ENCODE results near the gene GPT2.

GPT2 gene, protein sequence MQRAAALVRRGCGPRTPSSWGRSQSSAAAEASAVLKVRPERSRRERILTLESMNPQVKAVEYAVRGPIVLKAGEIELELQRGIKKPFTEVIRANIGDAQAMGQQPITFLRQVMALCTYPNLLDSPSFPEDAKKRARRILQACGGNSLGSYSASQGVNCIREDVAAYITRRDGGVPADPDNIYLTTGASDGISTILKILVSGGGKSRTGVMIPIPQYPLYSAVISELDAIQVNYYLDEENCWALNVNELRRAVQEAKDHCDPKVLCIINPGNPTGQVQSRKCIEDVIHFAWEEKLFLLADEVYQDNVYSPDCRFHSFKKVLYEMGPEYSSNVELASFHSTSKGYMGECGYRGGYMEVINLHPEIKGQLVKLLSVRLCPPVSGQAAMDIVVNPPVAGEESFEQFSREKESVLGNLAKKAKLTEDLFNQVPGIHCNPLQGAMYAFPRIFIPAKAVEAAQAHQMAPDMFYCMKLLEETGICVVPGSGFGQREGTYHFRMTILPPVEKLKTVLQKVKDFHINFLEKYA

GRCh38 chr16:46883690-46884512 lies at the start of gene GPT2:
Gene GPT2 (plus strand): TSS chr16:46884362. CDS start chr16:46884716, 354 bp downstream.
- peak; percentile 76 to 82 for DNase-seq

GRCh38 chr16:46836534-46837530 lies 47.3 kb upstream of the GPT2 start:
- no peak for DNase-seq

DNA sequence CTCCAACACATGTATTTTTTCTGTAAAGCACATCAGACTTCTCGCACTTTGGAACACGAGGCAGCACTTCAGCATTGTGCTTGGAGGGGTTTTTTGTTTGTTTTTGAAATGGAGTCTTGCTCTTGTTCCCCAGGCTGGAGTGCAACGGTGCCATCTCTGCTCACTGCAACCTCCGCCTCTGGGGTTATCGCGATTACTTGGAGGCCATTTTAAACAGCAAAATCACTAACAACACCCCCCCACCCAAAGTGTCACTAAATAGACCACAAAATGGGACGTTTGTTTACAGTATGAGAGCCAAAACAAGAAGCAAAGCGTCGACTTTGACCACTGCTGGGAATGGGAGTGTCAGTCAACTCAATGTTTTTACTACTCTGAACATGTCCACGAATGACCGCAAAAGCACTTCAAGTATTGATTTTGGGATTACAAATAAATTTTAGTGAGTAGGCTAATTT lies 44.1 kb upstream of the GPT2 start:
- DNase-seq = no peak

- DNase-seq = no peak
Observed at GRCh38 chr16:46842192-46842895, 41.8 kb upstream of the GPT2 start.

- no peak for DNase-seq
Observed at GRCh38 chr16:46843898-46844642, 40.1 kb upstream of the GPT2 start.

DNA sequence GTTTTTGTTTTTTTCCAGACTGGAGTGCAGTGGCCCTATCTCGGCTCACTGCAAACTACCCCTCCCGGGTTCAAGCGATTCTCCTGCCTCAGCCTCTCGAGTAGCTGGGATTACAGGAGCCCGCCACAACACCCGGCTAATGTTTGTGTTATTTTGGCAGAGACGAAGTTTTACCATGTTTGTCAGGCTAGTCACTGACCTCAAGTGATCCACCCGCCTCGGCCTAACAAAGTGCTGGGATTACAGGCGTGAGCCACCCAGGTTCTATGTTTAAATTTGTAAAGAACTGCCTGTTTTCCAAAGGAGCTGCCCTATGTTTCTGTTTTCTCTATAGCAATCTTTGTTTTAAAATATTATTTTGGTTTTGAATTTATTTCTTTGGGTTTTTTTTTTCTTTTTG lies 39.4 kb upstream of the GPT2 start:
- no peak for DNase-seq

DNA sequence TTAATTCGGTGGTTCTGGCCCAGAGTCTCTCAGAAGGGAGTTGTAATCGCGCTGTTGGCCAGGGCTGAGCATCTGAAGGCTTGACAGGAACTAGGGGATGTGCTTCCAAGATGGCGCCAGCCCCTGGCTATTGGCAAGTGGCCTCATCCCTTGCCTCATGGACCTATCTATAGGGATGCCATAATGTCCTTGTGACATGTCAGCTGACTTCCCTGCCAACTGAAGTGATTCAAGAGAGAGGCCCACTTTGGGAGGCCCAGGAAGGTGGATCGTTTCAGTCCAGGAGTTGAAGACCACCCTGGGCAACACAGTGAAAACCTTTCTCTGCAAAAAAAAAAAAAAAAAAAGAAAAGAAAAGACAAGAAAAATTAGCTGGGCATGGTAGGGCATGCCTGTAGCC lies 38.2 kb upstream of the GPT2 start:
- DNase-seq = no peak

- no peak for DNase-seq
Observed at GRCh38 chr16:46848768-46849764, 35.1 kb upstream of the GPT2 start.

GRCh38 chr16:46850619-46851555 lies 33.3 kb upstream of the GPT2 start:
- DNase-seq = no peak

- no peak for DNase-seq
Observed at GRCh38 chr16:46852130-46852529, 32.0 kb upstream of the GPT2 start.

- DNase-seq = peak; percentile 58 to 67
Observed at GRCh38 chr16:46853713-46854443, 30.3 kb upstream of the GPT2 start.

DNA sequence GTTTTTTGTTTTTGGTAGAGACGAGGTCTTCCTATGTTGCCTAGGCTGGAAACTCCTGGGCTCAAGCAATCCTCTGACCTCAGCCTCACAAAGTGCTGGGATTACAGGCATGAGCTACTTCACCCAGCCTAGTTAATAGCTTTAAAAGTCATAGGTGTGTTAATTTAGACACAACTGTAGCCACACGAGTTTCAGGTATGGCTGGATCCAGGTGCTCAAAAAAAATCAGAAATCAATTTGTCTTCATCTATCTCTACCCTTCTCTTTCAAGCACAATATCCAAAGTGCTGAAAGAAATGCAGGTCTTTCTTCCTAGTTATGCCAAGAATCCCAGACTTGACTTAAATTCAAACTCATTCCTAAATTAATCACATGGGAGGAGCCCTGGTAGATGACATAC lies 29.3 kb upstream of the GPT2 start:
- DNase-seq = no peak

GRCh38 chr16:46855389-46855788 lies 28.8 kb upstream of the GPT2 start:
- DNase-seq = no peak

- DNase-seq = no peak
Observed at GRCh38 chr16:46857368-46857945, 26.7 kb upstream of the GPT2 start.

DNA sequence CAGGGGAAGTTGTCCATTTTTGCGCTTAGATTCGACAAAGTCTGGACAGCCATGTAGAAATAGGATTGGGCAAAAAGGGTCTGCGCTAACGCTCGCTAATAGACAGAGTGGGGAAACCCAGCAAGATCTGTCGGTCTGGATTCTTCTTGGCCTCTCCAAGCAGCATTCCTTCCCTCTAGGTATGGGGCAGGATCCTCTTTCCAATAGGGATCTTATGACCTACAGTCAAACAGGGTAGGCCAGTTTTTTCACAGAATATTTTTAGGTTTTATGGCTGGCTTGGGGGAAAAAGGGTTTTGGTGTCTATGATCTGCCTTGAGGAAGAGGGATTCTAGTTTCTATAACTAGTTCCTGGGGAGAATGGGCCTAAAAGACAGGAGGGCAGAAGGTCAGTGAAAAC lies 26.0 kb upstream of the GPT2 start:
- no peak for DNase-seq

DNA sequence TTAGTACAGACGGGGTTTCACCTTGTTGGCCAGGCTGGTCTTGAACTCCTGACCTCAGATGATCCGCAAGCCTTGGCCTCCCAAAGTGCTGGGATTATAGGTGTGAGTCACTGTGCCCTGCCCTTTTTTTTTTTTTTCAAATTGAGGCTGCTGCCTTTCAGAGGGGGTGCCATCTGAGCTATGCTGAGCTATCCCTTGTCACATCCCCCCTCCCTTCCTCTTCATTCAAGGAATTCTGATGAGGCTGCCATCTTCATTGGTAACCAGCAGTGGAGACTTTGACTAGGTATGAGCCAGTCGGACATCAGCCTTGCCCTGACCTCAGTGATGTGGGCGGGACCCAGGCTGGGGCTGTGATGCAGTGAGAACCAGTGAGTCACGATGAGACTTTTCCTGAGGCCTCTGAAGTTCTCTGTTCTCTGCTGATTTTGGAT lies 24.4 kb upstream of the GPT2 start:
- DNase-seq = peak in 1 of 2 donors; percentile 59
